Right atrium auricular region (tissue), 2 donors: ENCODE measurements around the gene TBX18. TPM values are rescaled to one million over a fixed set of nuclear protein-coding genes. Genes with fewer than 3 reads are reported as not detected.

Source experiments
- DNase-seq: peaks from one replicate; pipeline ENCODE4 v3.0.0-alpha.2; 2019; ENCODE audit warnings: low spot score
- H3K27ac ChIP-seq, 2 donors: fragments of 200-600 bp; sonication (generic); 1 replicate in 1 of 2; 2 replicates in 1 of 2; pipeline ENCODE4 v1.5.1; 2016 to 2019
- H3K27me3 ChIP-seq, 2 donors: fragments of 200-600 bp; sonication (generic); one replicate each; pipeline versions ENCODE4 v1.5.1 to v1.6.0; 2017 to 2019
- H3K36me3 ChIP-seq: fragments of 200-600 bp; sonication (generic); one replicate; pipeline ENCODE4 v1.5.1; 2016
- H3K4me1 ChIP-seq, 2 donors: fragments of 200-600 bp; sonication (generic); one replicate each; pipeline versions ENCODE4 v1.5.1 to v1.6.0; 2017 to 2019
- H3K4me3 ChIP-seq, 2 donors: fragments of 200-600 bp; sonication (generic); 1 replicate in 1 of 2; 2 replicates in 1 of 2; pipeline ENCODE4 v1.5.1; 2017 to 2019; ENCODE audit warnings: mild to moderate bottlenecking in 1 of 2, moderate library complexity in 1 of 2
- H3K9me3 ChIP-seq, 2 donors: fragments of 200-600 bp; sonication (generic); one replicate each; pipeline ENCODE4 v1.5.1; 2019
- total RNA-seq, 2 donors: library from RNA; depleted of rRNA; stranded (reverse); fragments of >200 nt; gene quantifications; one replicate each; pipeline ENCODE4 v1.1.0, GENCODE V29; 2016
- TF ChIP-seq, protein P1 (sequence below), 2 donors: fragments of 200-600 bp; sonication (generic); IDR thresholded peaks; one replicate each; pipeline ENCODE4 v1.5.1; 2019; ENCODE audit warnings: antibody characterized with exemption in 2 of 2

TBX18 gene
- total RNA-seq, 2 donors from 2014 or later, result 8.2 to 13.1 TPM

DNA sequence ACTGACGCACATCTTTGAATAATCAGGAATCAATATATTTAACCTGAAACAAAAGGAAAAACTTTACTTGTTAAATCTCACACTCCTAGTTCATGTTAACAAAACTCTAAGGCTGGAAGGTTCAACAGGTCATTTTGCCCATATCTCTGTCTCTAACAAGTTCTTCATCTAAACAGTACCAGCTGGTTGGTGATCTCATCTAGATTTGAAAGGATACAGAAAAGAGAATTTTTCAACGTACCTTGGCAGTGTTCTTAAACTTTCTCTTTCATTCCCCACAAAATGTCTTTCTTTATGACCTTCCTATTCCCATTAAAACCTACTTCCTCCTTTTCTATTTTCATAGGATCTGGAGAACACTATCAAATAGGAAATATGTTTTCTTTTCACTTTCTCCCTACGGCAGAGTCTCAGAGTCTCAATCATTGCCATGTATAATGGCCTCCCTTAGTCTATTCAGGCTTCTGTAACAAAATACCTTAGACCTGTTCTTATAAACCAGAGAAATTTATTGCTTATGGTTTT lies 111.3 kb downstream of the TBX18 start:
- Histone ChIP-seq H3K36me3 (no peaks in the 10 kb centered on the region), H3K4me3 (no peak overlapping the region), H3K4me1 (no peaks in the 10 kb centered on the region), H3K27ac (no peak overlapping the region), H3K27me3 (no peaks in the 10 kb centered on the region), H3K9me3 (no peaks in the 10 kb centered on the region)
- TF ChIP-seq, protein P1, sequence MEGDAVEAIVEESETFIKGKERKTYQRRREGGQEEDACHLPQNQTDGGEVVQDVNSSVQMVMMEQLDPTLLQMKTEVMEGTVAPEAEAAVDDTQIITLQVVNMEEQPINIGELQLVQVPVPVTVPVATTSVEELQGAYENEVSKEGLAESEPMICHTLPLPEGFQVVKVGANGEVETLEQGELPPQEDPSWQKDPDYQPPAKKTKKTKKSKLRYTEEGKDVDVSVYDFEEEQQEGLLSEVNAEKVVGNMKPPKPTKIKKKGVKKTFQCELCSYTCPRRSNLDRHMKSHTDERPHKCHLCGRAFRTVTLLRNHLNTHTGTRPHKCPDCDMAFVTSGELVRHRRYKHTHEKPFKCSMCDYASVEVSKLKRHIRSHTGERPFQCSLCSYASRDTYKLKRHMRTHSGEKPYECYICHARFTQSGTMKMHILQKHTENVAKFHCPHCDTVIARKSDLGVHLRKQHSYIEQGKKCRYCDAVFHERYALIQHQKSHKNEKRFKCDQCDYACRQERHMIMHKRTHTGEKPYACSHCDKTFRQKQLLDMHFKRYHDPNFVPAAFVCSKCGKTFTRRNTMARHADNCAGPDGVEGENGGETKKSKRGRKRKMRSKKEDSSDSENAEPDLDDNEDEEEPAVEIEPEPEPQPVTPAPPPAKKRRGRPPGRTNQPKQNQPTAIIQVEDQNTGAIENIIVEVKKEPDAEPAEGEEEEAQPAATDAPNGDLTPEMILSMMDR (IDR thresholded peaks at IDR 0.05), result no peak
- no peak for DNase-seq

DNA sequence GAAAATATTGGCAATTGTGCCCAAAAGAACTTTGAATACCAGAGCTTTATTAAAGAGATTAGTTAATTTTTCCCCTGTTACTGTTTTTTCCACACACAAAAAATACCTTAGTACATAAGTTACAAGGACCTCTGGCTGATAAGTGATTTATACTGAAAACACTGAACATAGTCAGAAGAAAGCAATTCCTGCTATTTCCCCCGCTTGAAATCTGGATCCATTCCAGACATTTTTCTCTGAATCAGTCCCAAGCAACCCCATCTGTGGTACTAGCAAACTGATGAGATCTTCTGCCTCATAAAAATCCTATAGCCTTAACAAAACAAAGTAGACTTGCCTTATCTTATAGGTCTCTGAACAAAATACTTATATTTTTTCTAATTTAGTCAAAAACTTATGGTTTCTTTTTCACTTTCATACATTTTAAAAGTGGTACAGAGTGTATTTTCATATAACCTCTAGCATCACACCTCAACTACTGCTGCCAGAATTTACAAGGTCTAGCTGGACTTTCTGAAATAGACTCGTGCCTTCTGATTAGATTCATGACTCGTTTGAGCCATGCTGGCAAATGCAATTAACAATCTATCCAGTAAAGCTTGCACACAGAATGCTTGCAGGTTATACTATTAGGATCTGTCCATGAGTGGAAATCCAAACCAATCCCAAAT lies 111.9 kb downstream of the TBX18 start:
- TF ChIP-seq, protein P1 (IDR thresholded peaks at IDR 0.05), result no peak
- Histone ChIP-seq H3K27me3 (no peaks in the 10 kb centered on the region), H3K36me3 (no peaks in the 10 kb centered on the region), H3K4me1 (no peaks in the 10 kb centered on the region), H3K4me3 (no peak overlapping the region), H3K27ac (no peak overlapping the region), H3K9me3 (no peaks in the 10 kb centered on the region)
- DNase-seq, result no peak

DNA sequence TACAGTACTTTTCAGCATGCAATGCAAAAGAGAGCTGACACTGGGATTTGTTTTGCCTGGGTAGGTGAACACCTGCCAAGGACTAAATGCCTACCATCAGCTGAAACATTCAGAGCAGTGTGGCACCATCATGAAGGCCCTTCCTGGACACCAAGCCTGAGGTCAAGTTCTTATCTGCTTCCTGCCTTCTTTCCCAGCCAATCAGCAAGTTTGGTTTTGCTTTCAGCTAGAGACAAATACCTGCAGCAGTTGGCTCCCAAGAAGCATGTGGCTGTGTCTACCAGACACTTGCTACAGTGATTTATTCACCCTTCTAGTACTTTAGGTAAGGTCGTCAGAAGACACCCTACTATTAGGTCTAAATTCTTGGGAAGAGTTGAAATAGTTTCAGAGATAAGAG lies 112.8 kb downstream of the TBX18 start:
- TF ChIP-seq, protein P1 (IDR thresholded peaks at IDR 0.05), result no peak
- Histone ChIP-seq H3K9me3 (no peaks in the 10 kb centered on the region), H3K36me3 (no peaks in the 10 kb centered on the region), H3K27me3 (no peaks in the 10 kb centered on the region), H3K4me3 (no peak overlapping the region), H3K27ac (no peak overlapping the region), H3K4me1 (no peaks in the 10 kb centered on the region)
- DNase-seq, result no peak

DNA sequence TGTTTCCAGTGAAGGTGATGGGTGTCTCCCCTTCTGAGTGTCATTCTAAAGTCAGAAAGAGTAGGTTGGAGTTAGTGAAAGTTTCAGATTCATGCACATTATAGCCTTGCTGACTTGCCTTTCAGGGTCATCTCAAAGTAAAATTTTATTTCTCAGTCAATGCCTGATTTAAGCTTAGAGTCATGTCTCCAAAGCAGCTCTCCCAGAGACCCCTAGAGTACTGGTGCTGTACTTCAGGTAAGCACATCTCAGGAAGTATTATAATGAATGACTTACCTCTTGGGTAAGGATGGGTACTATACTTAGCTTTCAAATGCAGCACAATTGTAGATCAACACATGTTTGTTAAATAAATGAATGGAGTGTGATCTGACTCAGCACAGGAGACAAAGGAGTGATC lies 116.0 kb downstream of the TBX18 start:
- Histone ChIP-seq H3K9me3 (no peaks in the 10 kb centered on the region), H3K27me3 (no peaks in the 10 kb centered on the region), H3K36me3 (no peaks in the 10 kb centered on the region), H3K4me1 (no peaks in the 10 kb centered on the region), H3K4me3 (no peak overlapping the region), H3K27ac (no peak overlapping the region)
- DNase-seq, result no peak
- TF ChIP-seq, protein P1 (IDR thresholded peaks at IDR 0.05), result no peak

DNA sequence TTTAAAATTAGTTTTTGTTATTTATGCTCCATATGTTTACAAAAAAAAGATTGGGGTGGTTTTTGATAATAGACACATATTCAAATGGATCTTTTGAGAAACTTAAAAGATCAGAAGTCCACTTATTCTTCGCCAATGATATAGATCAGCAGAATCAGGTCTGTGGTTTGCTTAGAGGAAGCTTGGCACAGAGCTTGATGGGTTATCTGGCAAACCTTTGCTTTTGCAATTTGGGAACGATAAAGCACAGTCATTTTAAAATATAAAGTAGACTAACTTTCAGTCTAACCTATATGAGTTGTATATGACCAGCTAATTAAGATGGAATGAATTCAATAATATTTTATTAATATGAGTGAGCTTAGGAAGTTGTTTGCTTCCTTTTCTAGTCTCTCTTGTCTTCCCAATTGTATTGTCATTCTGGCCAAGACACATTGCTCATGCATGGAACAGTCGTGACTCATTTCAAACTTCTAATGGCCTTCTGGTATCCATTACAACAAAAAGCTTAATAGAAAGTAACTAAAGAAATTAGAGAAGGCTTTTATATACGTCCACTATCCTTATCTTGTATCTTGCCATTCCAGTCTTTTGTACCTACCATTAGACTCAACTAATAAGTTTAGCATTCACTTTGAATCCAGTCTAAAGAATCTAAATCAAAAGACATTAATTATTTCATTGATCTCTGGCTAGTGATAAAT lies 118.7 kb downstream of the TBX18 start:
- TF ChIP-seq, protein P1 (IDR thresholded peaks at IDR 0.05), result no peak
- Histone ChIP-seq H3K4me1 (no peaks in the 10 kb centered on the region), H3K27ac (no peak overlapping the region), H3K9me3 (no peaks in the 10 kb centered on the region), H3K36me3 (no peaks in the 10 kb centered on the region), H3K27me3 (no peaks in the 10 kb centered on the region), H3K4me3 (no peak overlapping the region)
- no peak for DNase-seq
